Keratinocyte (primary cell): ENCODE measurements around the gene DIP2C. TPM values are rescaled to one million over a fixed set of nuclear protein-coding genes. Genes with fewer than 3 reads are reported as not detected.

ENCODE experiments used
- DNase-seq: peaks from one replicate; pipeline ENCODE4 v3.0.0-alpha.2; 2011; ENCODE audit warnings: low read depth, missing footprints, low spot score
- FAIRE-seq: peaks from 2 replicates; lab custom pipeline; 2011; peaks lifted over from hg19 to GRCh38; lab: Jason Lieb, UNC
- H2AFZ ChIP-seq: 2 replicates; pipeline ENCODE4 v1.6.0; 2012; ENCODE audit warnings: low read length, control low read depth, inconsistent platforms; ENCODE audit not compliant: control insufficient read depth
- H3K27ac ChIP-seq: 2 replicates; pipeline ENCODE4 v1.5.1; 2011; ENCODE audit warnings: low read length; ENCODE audit not compliant: control insufficient read depth, insufficient read depth
- H3K27me3 ChIP-seq: 3 replicates; pipeline ENCODE4 v1.6.0; 2011; ENCODE audit warnings: low read length; ENCODE audit not compliant: control insufficient read depth, insufficient read depth; ENCODE audit errors: extremely low read depth
- H3K36me3 ChIP-seq, 2 experiments: 2 replicates in 1 of 2; 3 replicates in 1 of 2; pipeline ENCODE4 v1.5.1; 2011; ENCODE audit warnings: low read length in 2 of 2, mild to moderate bottlenecking in 1 of 2; ENCODE audit not compliant: control insufficient read depth in 2 of 2, insufficient read depth in 2 of 2; ENCODE audit errors: extremely low read depth in 1 of 2
- H3K4me1 ChIP-seq: 3 replicates; pipeline ENCODE4 v1.5.1; 2011; ENCODE audit warnings: low read length; ENCODE audit not compliant: control insufficient read depth, insufficient read depth; ENCODE audit errors: extremely low read depth
- H3K4me2 ChIP-seq: 3 replicates; pipeline ENCODE4 v1.6.0; 2011; ENCODE audit warnings: low read depth, low read length; ENCODE audit not compliant: control insufficient read depth, insufficient read depth; ENCODE audit errors: extremely low read depth
- H3K4me3 ChIP-seq, 3 experiments: fragments of 200-600 bp in 1 of 3; sonication (generic) in 1 of 3; 2 replicates in 2 of 3; 3 replicates in 1 of 3; pipeline ENCODE4 v1.5.1; 2011 to 2016; ENCODE audit warnings: low read length in 3 of 3, mild to moderate bottlenecking in 3 of 3, control low read depth in 2 of 3, inconsistent platforms in 1 of 3, low read depth in 1 of 3, mixed read lengths in 1 of 3, mixed run types in 1 of 3, moderate library complexity in 1 of 3; ENCODE audit not compliant: control insufficient read depth in 2 of 3, insufficient read depth in 2 of 3; ENCODE audit errors: extremely low read depth in 1 of 3
- H3K79me2 ChIP-seq: 2 replicates; pipeline ENCODE4 v1.6.0; 2012; ENCODE audit warnings: low read length; ENCODE audit not compliant: control insufficient read depth, insufficient read depth
- H3K9ac ChIP-seq: 3 replicates; pipeline ENCODE4 v1.6.0; 2011; ENCODE audit warnings: low read length; ENCODE audit not compliant: control insufficient read depth, insufficient read depth; ENCODE audit errors: extremely low read depth
- H3K9me1 ChIP-seq: 3 replicates; pipeline ENCODE4 v1.6.0; 2011; ENCODE audit warnings: low read length; ENCODE audit not compliant: control insufficient read depth, insufficient read depth; ENCODE audit errors: extremely low read depth
- H3K9me3 ChIP-seq: 2 replicates; pipeline ENCODE4 v1.5.1; 2012; ENCODE audit warnings: low read depth, low read length; ENCODE audit not compliant: control insufficient read depth
- H4K20me1 ChIP-seq: 3 replicates; pipeline ENCODE4 v1.6.0; 2011; ENCODE audit warnings: low read length; ENCODE audit not compliant: control insufficient read depth, insufficient read depth; ENCODE audit errors: extremely low read depth
- CTCF ChIP-seq, 3 experiments: IDR thresholded peaks in 1 of 3; conservative IDR thresholded peaks in 1 of 3; optimal IDR thresholded peaks in 1 of 3; 2 replicates in 2 of 3; 3 replicates in 1 of 3; pipeline versions ENCODE3 to v1.5.1; 2011; ENCODE audit warnings: low read length in 3 of 3, mild to moderate bottlenecking in 3 of 3, moderate library complexity in 2 of 3, control low read depth in 1 of 3, inconsistent platforms in 1 of 3; ENCODE audit not compliant: insufficient read depth in 2 of 3; ENCODE audit errors: extremely low read depth in 1 of 3
- EZH2 ChIP-seq: IDR thresholded peaks from one replicate; pipeline ENCODE4 v1.6.1; 2012; ENCODE audit warnings: inconsistent platforms, mild to moderate bottlenecking, low read length, moderate library complexity
- dilution Hi-C: fragments of 300-500 bp; cut with MboI; formaldehyde crosslinking; loops from one replicate; pipeline ENCODE4 v1.7.0; 2020; ENCODE audit warnings: low sequenced_read_pairs; ENCODE audit not compliant: extremely low pct_ligation_motif_present
- polyA plus RNA-seq, 5 experiments: library from polyadenylated mRNA; depleted of rRNA in 3 of 5; stranded (reverse) in 3 of 5; stranded (forward) in 1 of 5; unstranded in 1 of 5; fragments of >200 nt; gene quantifications; 1 replicate in 1 of 5; 2 replicates in 3 of 5; 3 replicates in 1 of 5; pipeline versions ENCODE4 v1.2.1 to v1.2.3, GENCODE V29; 2011 to 2012; ENCODE audit warnings: missing spikeins in 2 of 5, low read depth in 1 of 5, low replicate concordance in 1 of 5

The DIP2C gene
- polyA plus RNA-seq, 1 donor (not counting 4 experiments of a cell fraction or from before 2014, with no cell fraction given) = 1.3 TPM

- no peaks in the 10 kb centered on the region for H3K36me3 ChIP-seq
- dilution Hi-C loops = no loop called here
Measured at GRCh38 chr10:320771-321170, 368.7 kb downstream of the DIP2C start.

GRCh38 chr10:317926-318325 lies 371.5 kb downstream of the DIP2C start:
- no peaks in the 10 kb centered on the region for H3K79me2 ChIP-seq
- dilution Hi-C loops = no loop called here
- H3K4me1 ChIP-seq = no peaks in the 10 kb centered on the region
- no peak overlapping the region for H3K4me2 ChIP-seq
- FAIRE-seq = no peak
- TF ChIP-seq EZH2 (no peak), CTCF (optimal IDR thresholded peaks at IDR 0.05 in 1 of 3, IDR thresholded peaks at IDR 0.05 in 1 of 3, conservative IDR thresholded peaks at IDR 0.05 in 1 of 3; ENCODE audit: extremely low read depth in 1 of 3, insufficient read depth in 2 of 3, low read length in 3 of 3) (no peak)
- H3K9me3 ChIP-seq = no peaks in the 10 kb centered on the region
- H4K20me1 ChIP-seq = no peaks in the 10 kb centered on the region
- no peak overlapping the region for H3K27ac ChIP-seq
- H3K9me1 ChIP-seq = no peaks in the 10 kb centered on the region
- no peaks in the 10 kb centered on the region for H3K36me3 ChIP-seq
- H3K9ac ChIP-seq = no peak overlapping the region
- no peak overlapping the region for H2AFZ ChIP-seq
- H3K27me3 ChIP-seq = no peaks in the 10 kb centered on the region
- DNase-seq = no peak
- no peak overlapping the region for H3K4me3 ChIP-seq

More at GRCh38 chr10:320771-321170, 368.7 kb downstream of the DIP2C start:
- peaks cover 11% of the 10 kb centered on the region for H3K4me1 ChIP-seq
- DNase-seq = no peak
- H3K4me3 ChIP-seq = no peak overlapping the region
- no peak overlapping the region for H3K9ac ChIP-seq
- FAIRE-seq = no peak
- no peak overlapping the region for H2AFZ ChIP-seq
- H4K20me1 ChIP-seq = no peaks in the 10 kb centered on the region
- H3K27me3 ChIP-seq = no peaks in the 10 kb centered on the region
- no peak for TF ChIP-seq EZH2
- TF ChIP-seq CTCF (optimal IDR thresholded peaks at IDR 0.05 in 1 of 3, IDR thresholded peaks at IDR 0.05 in 1 of 3, conservative IDR thresholded peaks at IDR 0.05 in 1 of 3; ENCODE audit: extremely low read depth in 1 of 3, insufficient read depth in 2 of 3, low read length in 3 of 3) = no peak
- H3K27ac ChIP-seq = no peak overlapping the region
- H3K79me2 ChIP-seq = no peaks in the 10 kb centered on the region
- no peaks in the 10 kb centered on the region for H3K9me3 ChIP-seq
- H3K9me1 ChIP-seq = no peaks in the 10 kb centered on the region
- H3K4me2 ChIP-seq = no peak overlapping the region
